ENCODE results near the gene MT1E. TPM values are rescaled to one million over a fixed set of nuclear protein-coding genes. Genes with fewer than 3 reads are reported as not detected.
"Not testable (repeated sequence)": the region's sequence is repeated elsewhere in the genome, so short reads cannot be mapped to it uniquely, and the experiment has no call there.

Gene MT1E
- polyA plus RNA-seq, 1 donor: 96.6 TPM

DNA sequence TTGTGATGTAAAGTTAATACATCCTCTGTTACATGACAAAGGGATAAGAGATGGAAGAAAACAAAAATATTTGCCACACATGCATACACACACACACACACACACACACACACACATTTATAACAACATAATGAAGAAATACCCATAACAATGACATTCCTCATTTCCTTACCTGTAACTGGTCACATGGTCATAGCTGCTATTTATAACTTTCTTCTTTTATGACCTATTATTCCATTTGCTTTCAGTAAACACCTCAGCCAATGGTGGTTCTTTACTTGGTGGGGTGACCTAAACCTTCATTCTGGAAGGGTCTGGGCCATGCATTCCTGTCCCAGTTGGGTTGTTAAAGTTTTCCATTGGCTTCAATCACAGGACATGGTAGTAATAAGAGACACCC, 11.9 kb upstream of the MT1E start:
- Histone ChIP-seq H3K9me3 (ENCODE audit: control insufficient read depth, low read depth, low read length) (no peaks in the 10 kb centered on the region), H3K27me3 (ENCODE audit: control insufficient read depth, insufficient read depth, low read length) (peaks cover 16% of the 10 kb centered on the region), H3K4me1 (ENCODE audit: control insufficient read depth, insufficient read depth, low read length) (peaks cover 13% of the 10 kb centered on the region), H3K4me3 (ENCODE audit: low read length) (no peak overlapping the region), H3K27ac (ENCODE audit: low read length) (no peak overlapping the region), H3K36me3 (ENCODE audit: control insufficient read depth, insufficient read depth, low read length) (no peaks in the 10 kb centered on the region)
- DNase-seq: no peak

DNA sequence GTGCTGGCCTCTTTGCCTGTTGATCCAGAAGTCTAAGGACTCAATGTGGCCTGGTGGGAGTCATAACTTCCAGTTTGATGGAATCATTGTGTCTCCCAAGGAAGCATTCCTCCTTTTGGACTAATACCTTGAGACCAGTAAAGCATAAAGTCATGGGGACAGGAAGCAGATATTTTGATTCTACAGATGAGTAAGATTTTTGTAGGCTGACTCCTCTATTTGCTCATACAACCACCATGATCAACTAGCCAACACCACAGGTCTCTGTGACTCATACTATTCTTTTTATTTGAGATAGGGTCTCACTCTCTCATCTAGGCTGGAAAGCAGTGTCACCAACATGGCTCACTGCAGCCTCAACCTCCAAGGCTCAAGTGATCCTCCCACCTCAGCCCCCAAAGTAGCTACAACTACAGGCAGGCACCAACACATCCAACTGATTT, 11.0 kb upstream of the MT1E start:
- no peak for DNase-seq
- no peaks in the 10 kb centered on the region for H3K36me3 ChIP-seq (ENCODE audit: control insufficient read depth, insufficient read depth, low read length)
- H3K27me3 ChIP-seq (ENCODE audit: control insufficient read depth, insufficient read depth, low read length): peaks cover 22% of the 10 kb centered on the region
- peaks cover 5% of the 10 kb centered on the region for H3K4me1 ChIP-seq (ENCODE audit: control insufficient read depth, insufficient read depth, low read length)
- no peak overlapping the region for H3K4me3 ChIP-seq (ENCODE audit: low read length)
- no peaks in the 10 kb centered on the region for H3K9me3 ChIP-seq (ENCODE audit: control insufficient read depth, low read depth, low read length)
- no peak overlapping the region for H3K27ac ChIP-seq (ENCODE audit: low read length)

DNA sequence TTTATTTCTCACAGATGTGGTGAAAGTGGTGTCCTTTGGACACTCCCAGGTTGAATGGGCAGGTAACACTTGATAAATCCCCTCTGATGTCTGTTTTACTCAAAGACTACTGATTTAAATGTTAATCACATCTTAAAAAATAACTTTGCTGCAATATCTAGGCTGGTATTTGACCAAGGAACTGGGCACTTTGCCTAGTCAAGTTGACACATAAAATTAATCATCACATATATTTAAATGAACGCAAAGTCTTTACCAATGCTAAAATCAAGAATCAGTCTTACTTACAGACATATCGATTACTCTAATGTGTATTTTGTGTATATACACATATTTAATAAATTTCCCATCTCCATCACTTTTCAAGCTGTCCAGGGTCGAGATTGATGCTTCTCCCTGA, 10.2 kb upstream of the MT1E start:
- DNase-seq: no peak
- no peak overlapping the region for H3K4me3 ChIP-seq (ENCODE audit: low read length)
- H3K36me3 ChIP-seq (ENCODE audit: control insufficient read depth, insufficient read depth, low read length): no peaks in the 10 kb centered on the region
- H3K27me3 ChIP-seq (ENCODE audit: control insufficient read depth, insufficient read depth, low read length): peaks cover 22% of the 10 kb centered on the region
- H3K4me1 ChIP-seq (ENCODE audit: control insufficient read depth, insufficient read depth, low read length): peaks cover 1% of the 10 kb centered on the region
- no peaks in the 10 kb centered on the region for H3K9me3 ChIP-seq (ENCODE audit: control insufficient read depth, low read depth, low read length)
- H3K27ac ChIP-seq (ENCODE audit: low read length): no peak overlapping the region
- 100% methylated on average over 1 of the region's 3 CpGs for WGBS (ENCODE audit: insufficient coverage, low lambda C conversion rate)

GRCh38 chr16:56616608-56617211, 8.9 kb upstream of the MT1E start:
- Histone ChIP-seq H3K9me3 (ENCODE audit: control insufficient read depth, low read depth, low read length) (no peaks in the 10 kb centered on the region), H3K4me3 (ENCODE audit: low read length) (peak overlapping the region; percentile 27), H3K27me3 (ENCODE audit: control insufficient read depth, insufficient read depth, low read length) (peaks cover 22% of the 10 kb centered on the region), H3K4me1 (ENCODE audit: control insufficient read depth, insufficient read depth, low read length) (peaks cover 3% of the 10 kb centered on the region), H3K27ac (ENCODE audit: low read length) (no peak overlapping the region), H3K36me3 (ENCODE audit: control insufficient read depth, insufficient read depth, low read length) (no peaks in the 10 kb centered on the region)
- WGBS (ENCODE audit: insufficient coverage, low lambda C conversion rate): no CpG with 5 or more reads among the region's 23 CpGs
- DNase-seq: no peak

GRCh38 chr16:56617212-56618085, 8.1 kb upstream of the MT1E start:
- Histone ChIP-seq H3K27ac (ENCODE audit: low read length) (no peak overlapping the region), H3K27me3 (ENCODE audit: control insufficient read depth, insufficient read depth, low read length) (peaks cover 22% of the 10 kb centered on the region), H3K36me3 (ENCODE audit: control insufficient read depth, insufficient read depth, low read length) (no peaks in the 10 kb centered on the region), H3K4me1 (ENCODE audit: control insufficient read depth, insufficient read depth, low read length) (peaks cover 3% of the 10 kb centered on the region), H3K9me3 (ENCODE audit: control insufficient read depth, low read depth, low read length) (no peaks in the 10 kb centered on the region), H3K4me3 (ENCODE audit: low read length) (peak overlapping the region; percentile 27)
- DNase-seq: peak; percentile 51 to 74
- WGBS (ENCODE audit: insufficient coverage, low lambda C conversion rate): no CpG with 5 or more reads among the region's 41 CpGs

DNA sequence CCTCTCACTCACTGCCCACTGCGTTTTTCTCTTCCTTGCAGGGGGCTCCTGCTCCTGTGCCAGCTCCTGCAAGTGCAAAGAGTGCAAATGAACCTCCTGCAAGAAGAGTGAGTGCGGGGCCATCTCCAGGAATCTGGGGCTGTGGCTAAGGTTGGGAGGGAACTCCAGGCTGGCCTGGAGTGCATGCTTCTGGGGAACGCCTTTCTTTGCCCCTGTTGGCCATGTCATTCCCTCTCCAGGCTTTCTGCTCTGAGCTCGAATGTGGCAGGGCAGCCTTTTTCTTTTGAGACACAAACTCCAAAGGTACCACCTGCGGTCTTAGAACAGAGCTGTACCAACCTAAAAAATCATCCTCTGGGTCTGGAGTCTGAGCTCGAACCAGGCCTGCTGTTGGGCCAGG, 7.4 kb upstream of the MT1E start:
- no peak overlapping the region for H3K4me3 ChIP-seq (ENCODE audit: low read length)
- no CpG with 5 or more reads among the region's 6 CpGs for WGBS (ENCODE audit: insufficient coverage, low lambda C conversion rate)

DNA sequence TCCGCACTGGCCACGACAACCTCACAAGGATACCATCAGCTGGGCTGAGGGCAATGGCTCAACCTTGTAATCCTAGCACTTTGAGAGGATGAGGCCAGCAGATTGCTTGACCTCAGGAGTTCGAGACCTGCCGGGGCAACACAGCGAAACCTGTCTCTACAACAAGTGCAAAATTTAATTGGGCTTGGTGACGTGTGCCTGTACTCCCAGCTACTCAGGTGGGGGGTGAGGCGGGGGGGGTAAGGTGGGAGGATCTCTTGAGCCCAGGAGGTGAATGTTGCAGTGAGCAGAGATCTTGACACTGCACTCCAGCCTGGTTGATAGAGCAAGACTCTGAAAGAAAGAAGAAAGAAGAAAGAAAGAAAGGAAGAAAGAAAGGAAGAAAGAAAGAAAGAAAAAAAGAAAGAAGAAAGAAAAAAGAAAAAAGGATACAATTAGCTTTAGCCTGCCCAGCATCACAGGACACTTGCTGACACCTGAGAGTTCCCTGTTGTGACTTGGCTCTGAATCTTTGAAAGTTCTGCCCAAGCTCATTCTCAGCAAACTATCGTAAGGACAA, 5.2 kb upstream of the MT1E start:
- Histone ChIP-seq H3K4me1 (ENCODE audit: control insufficient read depth, insufficient read depth, low read length) (peaks cover 3% of the 10 kb centered on the region), H3K36me3 (ENCODE audit: control insufficient read depth, insufficient read depth, low read length) (no peaks in the 10 kb centered on the region), H3K9me3 (ENCODE audit: control insufficient read depth, low read depth, low read length) (no peaks in the 10 kb centered on the region), H3K27ac (ENCODE audit: low read length) (no peak overlapping the region), H3K27me3 (ENCODE audit: control insufficient read depth, insufficient read depth, low read length) (peaks cover 24% of the 10 kb centered on the region), H3K4me3 (ENCODE audit: low read length) (no peak overlapping the region)
- WGBS (ENCODE audit: insufficient coverage, low lambda C conversion rate): no CpG with 5 or more reads among the region's 8 CpGs
- no peak for DNase-seq

More for the DNA sequence above, 7.4 kb upstream of the MT1E start:
- Histone ChIP-seq H3K27ac (ENCODE audit: low read length) (no peak overlapping the region), H3K36me3 (ENCODE audit: control insufficient read depth, insufficient read depth, low read length) (no peaks in the 10 kb centered on the region), H3K27me3 (ENCODE audit: control insufficient read depth, insufficient read depth, low read length) (peaks cover 22% of the 10 kb centered on the region), H3K9me3 (ENCODE audit: control insufficient read depth, low read depth, low read length) (no peaks in the 10 kb centered on the region), H3K4me1 (ENCODE audit: control insufficient read depth, insufficient read depth, low read length) (peaks cover 3% of the 10 kb centered on the region)
- DNase-seq: no peak

DNA sequence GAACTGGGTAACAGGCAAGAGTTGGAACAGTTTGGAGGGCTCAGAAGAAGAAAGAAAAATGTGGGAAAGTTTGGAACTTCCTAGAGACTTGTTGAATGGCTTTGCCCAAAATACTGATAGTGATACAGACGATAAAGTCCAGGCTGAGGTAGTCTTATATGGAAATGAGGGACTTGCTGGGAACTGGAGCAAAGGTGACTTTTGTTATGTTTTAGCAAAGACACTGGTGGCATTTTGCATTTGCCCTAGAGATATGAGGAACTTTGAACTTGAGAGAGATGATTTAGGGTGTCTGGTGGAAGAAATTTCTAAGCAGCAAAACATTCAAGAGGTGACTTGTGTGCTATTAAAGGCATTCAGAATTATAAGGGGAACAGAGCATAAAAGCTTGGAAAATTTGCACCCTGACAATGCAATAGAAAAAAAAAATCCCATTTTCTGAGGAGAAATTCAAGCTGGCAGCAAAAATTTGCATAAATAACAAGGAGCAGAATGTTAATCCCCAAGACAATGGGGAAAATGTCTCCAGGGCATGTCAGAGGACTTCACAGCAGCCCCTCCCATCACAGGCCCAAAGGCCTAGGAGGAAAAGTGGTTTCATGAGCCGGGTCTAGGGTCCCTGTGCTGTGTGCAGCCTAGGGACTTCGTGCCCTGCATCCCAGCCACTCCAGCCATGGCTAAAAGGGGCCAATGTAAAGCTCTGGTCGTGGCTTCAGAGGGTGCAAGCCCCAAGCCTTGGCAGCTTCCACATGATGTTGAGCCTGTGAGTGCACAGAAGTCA, 3.7 kb upstream of the MT1E start:
- H3K4me1 ChIP-seq (ENCODE audit: control insufficient read depth, insufficient read depth, low read length); H3K27ac ChIP-seq (ENCODE audit: low read length); H3K4me3 ChIP-seq (ENCODE audit: low read length); H3K9me3 ChIP-seq (ENCODE audit: control insufficient read depth, low read depth, low read length); DNase-seq; H3K36me3 ChIP-seq (ENCODE audit: control insufficient read depth, insufficient read depth, low read length): not testable (repeated sequence)
- WGBS (ENCODE audit: insufficient coverage, low lambda C conversion rate): no CpG with 5 or more reads among the region's 4 CpGs
- peaks cover 32% of the 10 kb centered on the region for H3K27me3 ChIP-seq (ENCODE audit: control insufficient read depth, insufficient read depth, low read length)

GRCh38 chr16:56623184-56623583, 2.4 kb upstream of the MT1E start:
- Histone ChIP-seq H3K27me3 (ENCODE audit: control insufficient read depth, insufficient read depth, low read length) (peaks cover 21% of the 10 kb centered on the region), H3K4me1 (ENCODE audit: control insufficient read depth, insufficient read depth, low read length) (peaks cover 11% of the 10 kb centered on the region)
- no CpG with 5 or more reads among the region's 5 CpGs for WGBS (ENCODE audit: insufficient coverage, low lambda C conversion rate)
- H3K36me3 ChIP-seq (ENCODE audit: control insufficient read depth, insufficient read depth, low read length); H3K9me3 ChIP-seq (ENCODE audit: control insufficient read depth, low read depth, low read length); H3K4me3 ChIP-seq (ENCODE audit: low read length); H3K27ac ChIP-seq (ENCODE audit: low read length); DNase-seq: not testable (repeated sequence)

- Histone ChIP-seq H3K9me3 (ENCODE audit: control insufficient read depth, low read depth, low read length) (no peaks in the 10 kb centered on the region), H3K4me3 (ENCODE audit: low read length) (no peak overlapping the region), H3K4me1 (ENCODE audit: control insufficient read depth, insufficient read depth, low read length) (peaks cover 11% of the 10 kb centered on the region), H3K36me3 (ENCODE audit: control insufficient read depth, insufficient read depth, low read length) (no peaks in the 10 kb centered on the region), H3K27ac (ENCODE audit: low read length) (no peak overlapping the region), H3K27me3 (ENCODE audit: control insufficient read depth, insufficient read depth, low read length) (peaks cover 19% of the 10 kb centered on the region)
- WGBS (ENCODE audit: insufficient coverage, low lambda C conversion rate): no CpG with 5 or more reads among the region's 2 CpGs
- DNase-seq: no peak
Observed at GRCh38 chr16:56623637-56624036, 1.9 kb upstream of the MT1E start.
